Spleen (tissue), 11 donors: Measurements from ENCODE around the gene MAPK11. TPM values are rescaled to one million over a fixed set of nuclear protein-coding genes. Genes with fewer than 3 reads are reported as not detected.

Experiments used
- DNase-seq: peaks from one replicate; pipeline ENCODE4 v3.0.0-alpha.2; 2020
- H3K27ac ChIP-seq, 8 donors: fragments of 200-600 bp; sonication (generic) in 7 of 8; 1 replicate in 4 of 8; 2 replicates in 4 of 8; pipeline versions ENCODE4 v1.5.0 to v1.8.0; 2016 to 2021; ENCODE audit warnings: inconsistent platforms in 4 of 8, mild to moderate bottlenecking in 4 of 8, moderate library complexity in 1 of 8
- H3K27me3 ChIP-seq, 7 donors: fragments of 200-600 bp; sonication (generic) in 6 of 7; replicated peaks in 1 of 7; 1 replicate in 4 of 7; 2 replicates in 3 of 7; pipeline versions ENCODE4 v1.5.0 to v1.8.0; 2016 to 2021; ENCODE audit warnings: inconsistent platforms in 3 of 7, mild to moderate bottlenecking in 1 of 7
- H3K36me3 ChIP-seq, 6 donors: fragments of 200-600 bp; sonication (generic) in 5 of 6; 1 replicate in 4 of 6; 2 replicates in 2 of 6; pipeline versions ENCODE4 v1.5.0 to v1.8.0; 2016 to 2021; ENCODE audit warnings: inconsistent platforms in 2 of 6
- H3K4me1 ChIP-seq, 6 donors: fragments of 200-600 bp; sonication (generic) in 5 of 6; 1 replicate in 3 of 6; 2 replicates in 3 of 6; pipeline versions ENCODE4 v1.5.0 to v1.8.0; 2016 to 2021; ENCODE audit warnings: inconsistent platforms in 3 of 6
- H3K4me3 ChIP-seq, 8 donors: fragments of 200-600 bp; sonication (generic) in 7 of 8; 1 replicate in 4 of 8; 2 replicates in 4 of 8; pipeline versions ENCODE4 v1.5.0 to v1.8.0; 2016 to 2021; ENCODE audit warnings: inconsistent platforms in 4 of 8, mild to moderate bottlenecking in 4 of 8, moderate library complexity in 2 of 8
- H3K9me3 ChIP-seq, 8 donors: fragments of 200-600 bp; sonication (generic) in 7 of 8; 1 replicate in 4 of 8; 2 replicates in 4 of 8; pipeline versions ENCODE4 v1.5.0 to v1.8.0; 2016 to 2021; ENCODE audit warnings: inconsistent platforms in 4 of 8
- POLR2A ChIP-seq, 3 donors: fragments of 450-650 bp; IDR thresholded peaks; one replicate each; pipeline ENCODE4 v1.5.1; 2017; ENCODE audit warnings: antibody characterized with exemption in 3 of 3, mild to moderate bottlenecking in 1 of 3
- POLR2AphosphoS5 ChIP-seq, 3 donors: sonication (generic); formaldehyde crosslinking; IDR thresholded peaks; one replicate each; pipeline ENCODE4 v1.5.1; 2017; ENCODE audit warnings: antibody characterized with exemption in 3 of 3
- WGBS, 5 donors: extraction: QIAGEN DNeasy Blood & Tissue Kit in 3 of 5; methylation state at CpG; one replicate each; pipeline versions ENCODE4 v1.1.5 to v1.1.7; 2013 to 2018; 5-methylcytosine and 5-hydroxymethylcytosine counted together
- intact Hi-C: fragments of 100-400 bp; cut with DNase I; formaldehyde crosslinking; loops from one replicate; pipeline ENCODE4 v1.15.0; 2023; ENCODE audit warnings: low total_unique reads
- polyA plus RNA-seq, 3 donors: library from polyadenylated mRNA; stranded (reverse); fragments of 200-250 nt; gene quantifications; one replicate each; pipeline ENCODE4 v1.2.1, GENCODE V29; 2013
- total RNA-seq, 7 donors: library from RNA; depleted of rRNA in 3 of 7; stranded (reverse); fragments of >200 nt in 3 of 7; fragmentation: NEBNext Ultra II Directional in 4 of 7; extraction: Animal tissue kit (Norgen Biotek cat#: 25700) in 4 of 7; gene quantifications; one replicate each; pipeline versions ENCODE4 v1.1.0 to v1.2.1, GENCODE V29; 2016 to 2021
- TF ChIP-seq, protein P1 (sequence below), 11 experiments: fragments of 200-600 bp in 7 of 11; fragments of 450-650 bp in 4 of 11; sonication (generic) in 4 of 11; IDR thresholded peaks in 8 of 11; conservative IDR thresholded peaks in 3 of 11; 1 replicate in 7 of 11; 2 replicates in 4 of 11; pipeline versions ENCODE4 v1.4.0 to v1.8.0; 2016 to 2021; ENCODE audit warnings: antibody characterized with exemption in 11 of 11, inconsistent platforms in 4 of 11, mild to moderate bottlenecking in 1 of 11
- donor health status: healthy with polysubstance abuse.
- donor health status: DM: no; HTN: no; CAD: no; lungs with moderate emphysema.
- donor health status: DM: no; HTN: no; CAD: no.
- donor health status: Bipolar disorder and iron deficiency.
- donor health status: healthy.
- donor health status: DM: no; HTN: no; CAD: no.
- donor health status: DM: yes; HTN: yes; CAD: no.

The MAPK11 gene
- total and polyA plus RNA-seq, 10 donors, result 5.2 to 25.3 (median 11.3) TPM

DNA sequence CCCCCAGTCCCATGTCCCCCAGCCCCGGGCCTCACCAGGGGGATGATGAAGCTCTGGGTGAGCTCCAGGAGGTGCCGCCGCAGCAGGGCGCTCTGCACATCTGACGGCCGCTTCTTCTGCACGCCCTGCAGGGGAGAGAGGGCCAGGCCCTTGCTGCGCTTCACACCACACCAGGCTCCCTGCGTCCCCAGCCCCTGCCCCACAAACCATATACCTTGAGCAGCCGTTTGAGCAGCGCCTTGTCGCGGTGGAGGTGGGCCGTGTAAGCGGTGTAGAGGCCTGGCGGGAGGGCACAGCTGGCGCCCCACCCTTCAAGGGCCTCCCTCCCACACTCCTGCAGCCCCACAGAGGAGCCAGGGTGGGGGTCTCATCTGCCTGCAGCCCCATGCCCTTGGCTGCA, 43.4 kb upstream of the MAPK11 start:
- DNase-seq, result peak; percentile 76
- no peaks in the 10 kb centered on the region for H3K9me3 ChIP-seq
- H3K4me3 ChIP-seq, result peak overlapping the region in 3 of 8 donors; percentile 28 to 61 (median 29)
- H3K27ac ChIP-seq, result peak overlapping the region in 5 of 8 donors; percentile 72 to 84 (median 76)
- peaks cover 36 to 91% (median 67%) of the 10 kb centered on the region in 6 donors for H3K4me1 ChIP-seq
- TF ChIP-seq, protein P1, sequence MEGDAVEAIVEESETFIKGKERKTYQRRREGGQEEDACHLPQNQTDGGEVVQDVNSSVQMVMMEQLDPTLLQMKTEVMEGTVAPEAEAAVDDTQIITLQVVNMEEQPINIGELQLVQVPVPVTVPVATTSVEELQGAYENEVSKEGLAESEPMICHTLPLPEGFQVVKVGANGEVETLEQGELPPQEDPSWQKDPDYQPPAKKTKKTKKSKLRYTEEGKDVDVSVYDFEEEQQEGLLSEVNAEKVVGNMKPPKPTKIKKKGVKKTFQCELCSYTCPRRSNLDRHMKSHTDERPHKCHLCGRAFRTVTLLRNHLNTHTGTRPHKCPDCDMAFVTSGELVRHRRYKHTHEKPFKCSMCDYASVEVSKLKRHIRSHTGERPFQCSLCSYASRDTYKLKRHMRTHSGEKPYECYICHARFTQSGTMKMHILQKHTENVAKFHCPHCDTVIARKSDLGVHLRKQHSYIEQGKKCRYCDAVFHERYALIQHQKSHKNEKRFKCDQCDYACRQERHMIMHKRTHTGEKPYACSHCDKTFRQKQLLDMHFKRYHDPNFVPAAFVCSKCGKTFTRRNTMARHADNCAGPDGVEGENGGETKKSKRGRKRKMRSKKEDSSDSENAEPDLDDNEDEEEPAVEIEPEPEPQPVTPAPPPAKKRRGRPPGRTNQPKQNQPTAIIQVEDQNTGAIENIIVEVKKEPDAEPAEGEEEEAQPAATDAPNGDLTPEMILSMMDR (IDR thresholded peaks at IDR 0.05 in 8 of 11, conservative IDR thresholded peaks at IDR 0.05 in 3 of 11), result no peak
- TF ChIP-seq POLR2AphosphoS5 (IDR thresholded peaks at IDR 0.05) (no peak), POLR2A (IDR thresholded peaks at IDR 0.05) (no peak)
- intact Hi-C loops, result no loop called here
- no peaks in the 10 kb centered on the region for H3K27me3 ChIP-seq
- peaks cover 0 to 9% (median 0%) of the 10 kb centered on the region in 6 donors for H3K36me3 ChIP-seq
- WGBS, 5 donors, result 83 to 91% (median 87%) methylated on average over 13 to 17 of the region's 17 CpGs

DNA sequence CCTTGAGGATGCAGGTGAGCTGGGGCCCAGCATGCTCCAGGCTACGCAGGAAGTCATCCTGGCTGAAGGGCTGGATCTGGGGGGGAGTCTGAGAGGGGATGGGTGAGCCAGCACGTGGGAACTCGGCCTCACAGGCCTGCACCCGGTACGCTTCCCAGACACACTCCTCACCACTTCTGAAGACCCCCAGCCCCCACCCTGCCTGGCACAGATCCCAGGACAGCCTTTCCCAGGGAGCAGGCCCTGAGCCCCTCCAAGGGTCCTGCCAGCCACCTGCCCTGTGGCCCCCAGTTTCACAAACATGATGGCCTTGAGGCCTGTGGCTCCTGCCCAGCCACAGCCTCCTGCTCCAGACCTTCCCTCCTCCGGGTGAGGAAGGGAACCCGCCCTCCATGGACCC, 42.8 kb upstream of the MAPK11 start:
- Histone ChIP-seq H3K27me3 (peaks cover 0 to 5% (median 0%) of the 10 kb centered on the region in 7 donors), H3K9me3 (no peaks in the 10 kb centered on the region), H3K27ac (no peak overlapping the region), H3K4me1 (peaks cover 42 to 91% (median 71%) of the 10 kb centered on the region in 6 donors), H3K36me3 (peaks cover 0 to 9% (median 0%) of the 10 kb centered on the region in 6 donors), H3K4me3 (no peak overlapping the region)
- TF ChIP-seq POLR2A (IDR thresholded peaks at IDR 0.05) (no peak), POLR2AphosphoS5 (IDR thresholded peaks at IDR 0.05) (no peak)
- TF ChIP-seq, protein P1 (IDR thresholded peaks at IDR 0.05 in 8 of 11, conservative IDR thresholded peaks at IDR 0.05 in 3 of 11), result no peak
- DNase-seq, result no peak
- 73 to 89% (median 86%) methylated on average over 2 to 7 of the region's 7 CpGs for WGBS, 5 donors
- intact Hi-C loops, result no loop called here

DNA sequence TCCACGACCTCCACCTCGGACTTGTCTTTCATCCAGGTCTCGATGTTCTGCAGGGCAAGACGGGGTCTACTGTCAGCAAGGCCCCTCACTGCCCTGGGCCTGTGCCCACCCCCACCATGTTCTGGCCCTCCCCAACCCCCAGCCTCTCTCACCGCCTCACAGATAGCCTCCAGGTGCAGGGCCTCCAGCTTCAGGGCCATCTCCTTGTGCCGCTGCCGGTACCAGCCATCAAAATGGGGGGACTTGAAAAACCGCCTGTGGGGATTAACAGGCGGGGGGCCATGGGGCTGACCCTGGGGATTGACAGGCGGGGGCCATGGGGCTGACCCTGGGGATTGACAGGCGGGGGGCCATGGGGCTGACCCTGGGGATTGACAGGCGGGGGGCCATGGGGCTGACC, 42.2 kb upstream of the MAPK11 start:
- Histone ChIP-seq H3K9me3 (no peaks in the 10 kb centered on the region), H3K27me3 (peaks cover 0 to 9% (median 0%) of the 10 kb centered on the region in 7 donors), H3K27ac (peak overlapping the region in 1 of 8 donors; percentile 12), H3K4me3 (no peak overlapping the region), H3K4me1 (peaks cover 44 to 91% (median 74%) of the 10 kb centered on the region in 6 donors), H3K36me3 (peaks cover 0 to 9% (median 0%) of the 10 kb centered on the region in 6 donors)
- DNase-seq, result no peak
- TF ChIP-seq POLR2AphosphoS5 (IDR thresholded peaks at IDR 0.05) (no peak), POLR2A (IDR thresholded peaks at IDR 0.05) (no peak)
- TF ChIP-seq, protein P1 (IDR thresholded peaks at IDR 0.05 in 8 of 11, conservative IDR thresholded peaks at IDR 0.05 in 3 of 11), result no peak
- WGBS, 5 donors, result 84 to 97% (median 90%) methylated on average over 4 to 12 of the region's 12 CpGs
- intact Hi-C loops, result no loop called here

DNA sequence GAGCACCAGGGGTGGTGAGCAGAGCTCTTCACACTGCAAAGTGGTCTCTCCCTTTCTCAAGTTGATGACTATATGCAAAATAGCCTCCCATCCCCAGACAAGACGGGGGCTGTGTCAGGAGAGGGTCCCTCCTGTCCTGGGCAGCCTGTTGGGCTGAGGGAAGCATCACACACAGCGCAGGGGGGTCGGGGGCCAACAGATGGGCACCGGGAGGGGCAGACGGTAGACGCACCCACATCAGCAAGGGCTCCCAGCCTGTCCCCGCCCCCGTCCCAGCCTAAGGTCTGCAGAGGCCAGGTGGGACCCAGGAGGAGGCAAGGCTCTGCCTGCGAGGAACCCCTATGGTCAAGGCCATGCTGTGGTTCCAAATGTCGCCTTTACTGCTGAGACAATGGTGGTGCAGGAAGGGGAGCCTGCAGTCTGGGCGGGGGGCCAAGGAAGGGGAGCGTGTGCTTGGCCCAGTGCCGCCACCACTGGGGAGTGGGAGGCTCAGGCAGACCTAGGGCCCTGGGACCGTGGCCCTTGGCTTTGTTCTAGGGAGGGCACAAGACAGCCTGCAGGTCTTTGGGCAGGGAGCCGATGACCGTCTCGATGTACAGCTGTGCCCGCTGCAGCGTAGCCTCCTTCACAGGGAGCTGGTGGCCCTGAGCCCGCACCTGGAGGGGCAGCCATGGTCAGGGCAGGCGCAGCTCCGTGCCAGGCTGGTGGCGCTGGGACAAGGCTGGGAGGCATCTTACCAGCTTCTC, 41.6 kb upstream of the MAPK11 start:
- DNase-seq, result no peak
- TF ChIP-seq, protein P1 (IDR thresholded peaks at IDR 0.05 in 8 of 11, conservative IDR thresholded peaks at IDR 0.05 in 3 of 11), result no peak
- TF ChIP-seq POLR2A (IDR thresholded peaks at IDR 0.05) (no peak), POLR2AphosphoS5 (IDR thresholded peaks at IDR 0.05) (peak in 2 of 3 donors; percentile 39 to 44)
- intact Hi-C loops, result no loop called here
- H3K36me3 ChIP-seq, result peaks cover 0 to 9% (median 0%) of the 10 kb centered on the region in 6 donors
- H3K27ac ChIP-seq, result peak overlapping the region in 2 of 8 donors; percentile 12
- H3K4me3 ChIP-seq, result no peak overlapping the region
- H3K4me1 ChIP-seq, result peaks cover 47 to 91% (median 77%) of the 10 kb centered on the region in 6 donors
- 63 to 86% (median 76%) methylated on average over 7 to 23 of the region's 23 CpGs for WGBS, 5 donors
- H3K9me3 ChIP-seq, result no peaks in the 10 kb centered on the region
- peaks cover 0 to 15% (median 2%) of the 10 kb centered on the region in 7 donors for H3K27me3 ChIP-seq
